Measurements from ENCODE around the gene IL21R.

The IL21R gene

GRCh38 chr16:27402569-27402963 lies 592 bp downstream of the IL21R start:
- no peak overlapping the region for H3K4me3 ChIP-seq (ENCODE audit: low read length)
- no peak for DNase-seq (ENCODE audit: low read depth)
- no peak for TF ChIP-seq CTCF (conservative IDR thresholded peaks at IDR 0.05; ENCODE audit: low read depth, low read length)

- TF ChIP-seq CTCF (conservative IDR thresholded peaks at IDR 0.05; ENCODE audit: low read depth, low read length), result no peak
- no peak overlapping the region for H3K4me3 ChIP-seq (ENCODE audit: low read length)
- no peak for DNase-seq (ENCODE audit: low read depth)
These were observed 1.1 kb downstream of the IL21R start for GRCh38 chr16:27402964-27403600.

GRCh38 chr16:27403601-27403992 lies 1.6 kb downstream of the IL21R start:
- no peak for TF ChIP-seq CTCF (conservative IDR thresholded peaks at IDR 0.05; ENCODE audit: low read depth, low read length)
- H3K4me3 ChIP-seq (ENCODE audit: low read length), result no peak overlapping the region
- no peak for DNase-seq (ENCODE audit: low read depth)

- no peak overlapping the region for H3K4me3 ChIP-seq (ENCODE audit: low read length)
- no peak for DNase-seq (ENCODE audit: low read depth)
- TF ChIP-seq CTCF (conservative IDR thresholded peaks at IDR 0.05; ENCODE audit: low read depth, low read length), result no peak
These were observed 2.3 kb downstream of the IL21R start for GRCh38 chr16:27404163-27404823.

GRCh38 chr16:27405546-27406451 lies 3.8 kb downstream of the IL21R start:
- H3K4me3 ChIP-seq (ENCODE audit: low read length), result no peak overlapping the region
- TF ChIP-seq CTCF (conservative IDR thresholded peaks at IDR 0.05; ENCODE audit: low read depth, low read length), result no peak
- DNase-seq (ENCODE audit: low read depth), result no peak

- no peak overlapping the region for H3K4me3 ChIP-seq (ENCODE audit: low read length)
- DNase-seq (ENCODE audit: low read depth), result no peak
These were observed 4.6 kb downstream of the IL21R start for GRCh38 chr16:27406511-27407128.

More at GRCh38 chr16:27406511-27407128, 4.6 kb downstream of the IL21R start:
- TF ChIP-seq CTCF (conservative IDR thresholded peaks at IDR 0.05; ENCODE audit: low read depth, low read length), result no peak
